Endothelial cell of umbilical vein (primary cell): ENCODE results near the gene MYH11.

ENCODE experiments used
- CTCF ChIP-seq, 2 donors: IDR thresholded peaks; 1 replicate in 1 of 2; 2 replicates in 1 of 2; pipeline ENCODE4 v1.5.1; 2011; ENCODE audit warnings: low read length in 2 of 2, mild to moderate bottlenecking in 2 of 2, moderate library complexity in 2 of 2, control low read depth in 1 of 2, inconsistent platforms in 1 of 2, low read depth in 1 of 2; ENCODE audit not compliant: insufficient read depth in 1 of 2; ENCODE audit errors: extremely low read depth in 1 of 2
- EZH2 ChIP-seq: IDR thresholded peaks from 2 replicates; pipeline ENCODE4 v1.6.1; 2012; ENCODE audit warnings: borderline replicate concordance, low read depth, mild to moderate bottlenecking, moderate library complexity, low read length, inconsistent platforms; ENCODE audit not compliant: severe bottlenecking
- GATA2 ChIP-seq: IDR thresholded peaks from 2 replicates; pipeline ENCODE4 v1.7.0; 2011; ENCODE audit warnings: low read depth, mild to moderate bottlenecking, moderate library complexity, mixed read lengths, low read length; ENCODE audit not compliant: insufficient read length, insufficient read depth
- JUN ChIP-seq: IDR thresholded peaks from 2 replicates; pipeline ENCODE4 v1.6.1; 2011; ENCODE audit warnings: borderline replicate concordance, low read depth; ENCODE audit not compliant: insufficient read length, insufficient read depth
- MAX ChIP-seq: IDR thresholded peaks from 2 replicates; pipeline ENCODE4 v1.6.1; 2011; ENCODE audit not compliant: insufficient read depth, insufficient read length
- MYC ChIP-seq: IDR thresholded peaks from one replicate; pipeline ENCODE4 v1.6.1; 2011; ENCODE audit warnings: mild to moderate bottlenecking, low read depth, low read length
- POLR2A ChIP-seq: IDR thresholded peaks from 2 replicates; pipeline ENCODE4 v1.6.1; 2012; ENCODE audit warnings: low read depth, mild to moderate bottlenecking, control low read depth, low read length
- POLR2AphosphoS5 ChIP-seq: IDR thresholded peaks from 2 replicates; pipeline ENCODE4 v1.6.1; 2012; ENCODE audit warnings: low read depth, mild to moderate bottlenecking, control low read depth, low read length, moderate library complexity; ENCODE audit not compliant: insufficient read depth

- no peak for TF ChIP-seq CTCF (IDR thresholded peaks at IDR 0.05; ENCODE audit: extremely low read depth in 1 of 2, insufficient read depth in 1 of 2, low read depth in 1 of 2, low read length in 2 of 2)
- no peak for TF ChIP-seq MAX
- TF ChIP-seq GATA2: no peak
- TF ChIP-seq EZH2: no peak
- no peak for TF ChIP-seq POLR2A
- no peak for TF ChIP-seq POLR2AphosphoS5
- TF ChIP-seq JUN: no peak
- TF ChIP-seq MYC: no peak
Measured at GRCh38 chr16:15736529-15736928, 120.3 kb downstream of the MYH11 start.
